ENCODE data around the gene SLC19A1.

SLC19A1 gene

DNA sequence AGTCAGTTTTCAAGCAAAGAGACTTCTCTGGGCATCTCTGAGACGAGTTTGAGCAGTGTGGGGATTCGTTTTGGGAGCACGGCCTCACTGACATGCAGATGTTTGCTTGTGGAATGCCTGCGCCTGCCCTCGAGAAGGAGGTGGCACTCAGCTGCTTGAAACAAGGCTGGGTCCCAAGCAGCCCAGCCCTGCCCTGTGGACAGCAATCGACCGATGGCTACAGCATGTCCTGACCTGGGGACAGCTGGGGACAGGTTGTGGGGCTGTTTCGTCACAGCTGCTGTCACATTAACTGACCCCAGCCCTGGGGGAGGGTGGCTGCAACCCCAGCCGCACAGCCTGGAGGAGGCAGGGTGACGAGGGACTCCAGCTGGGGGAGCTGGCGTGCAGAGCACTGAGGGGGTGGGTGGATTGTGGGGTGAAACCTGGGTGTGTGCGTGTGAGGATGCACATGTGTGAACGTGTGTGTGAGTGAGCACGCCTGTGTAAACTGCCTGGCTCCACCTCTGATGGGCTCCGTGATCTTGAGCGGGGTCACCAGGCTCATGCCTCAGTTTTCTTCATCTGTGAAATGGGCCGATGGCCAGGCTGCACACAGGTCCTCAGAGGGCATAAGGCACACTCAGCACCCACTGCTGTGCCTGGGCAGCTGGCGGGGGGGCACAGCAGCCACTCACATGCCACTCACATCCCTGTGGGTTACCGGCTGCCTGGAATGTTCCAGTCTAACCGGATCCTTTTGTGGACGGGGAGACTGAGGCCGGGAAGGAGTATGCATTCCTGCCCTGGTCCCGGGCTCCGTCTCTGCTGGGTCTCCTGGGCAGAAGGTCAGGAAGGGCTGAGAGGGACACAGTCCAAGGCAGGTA is 87.9 kb downstream of the SLC19A1 start:
- DNase-seq (ENCODE audit: low spot score) = no peak

DNA sequence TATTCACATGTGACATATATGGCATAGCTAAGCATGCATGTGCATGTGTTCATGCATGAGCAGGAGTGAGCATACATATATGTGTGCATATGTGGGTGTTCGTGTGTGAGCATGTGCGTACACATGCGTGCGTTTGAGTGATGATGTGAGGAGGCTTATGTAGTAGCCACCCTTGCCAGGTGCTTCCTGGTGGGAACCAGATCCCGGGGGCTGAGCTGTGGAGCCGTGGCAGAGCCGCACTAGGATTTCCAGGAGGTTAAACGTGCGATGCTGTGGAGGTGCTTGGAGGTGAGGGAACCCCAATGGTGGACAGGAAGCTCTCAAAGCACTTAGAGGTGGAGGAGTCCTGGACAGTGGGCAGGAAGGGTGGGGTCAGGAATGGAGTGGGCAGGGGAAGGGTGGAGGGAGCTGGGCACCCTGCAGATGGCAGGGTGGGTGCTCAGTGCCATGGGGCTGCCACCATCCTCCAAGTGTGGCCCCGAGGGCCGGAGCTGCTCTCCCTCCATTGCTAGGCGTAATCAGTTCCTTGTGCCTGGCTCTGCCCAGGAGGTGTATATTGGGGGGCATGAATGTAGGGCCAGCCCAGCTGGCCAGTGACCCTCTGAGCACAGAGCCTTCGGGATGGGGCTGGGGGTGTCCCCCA is 88.8 kb downstream of the SLC19A1 start:
- no peak for DNase-seq (ENCODE audit: low spot score)

GRCh38 chr21:45452696-45453307 is 89.4 kb downstream of the SLC19A1 start:
- DNase-seq (ENCODE audit: low spot score) = no peak

GRCh38 chr21:45451771-45452182 is 90.5 kb downstream of the SLC19A1 start:
- no peak for DNase-seq (ENCODE audit: low spot score)

DNA sequence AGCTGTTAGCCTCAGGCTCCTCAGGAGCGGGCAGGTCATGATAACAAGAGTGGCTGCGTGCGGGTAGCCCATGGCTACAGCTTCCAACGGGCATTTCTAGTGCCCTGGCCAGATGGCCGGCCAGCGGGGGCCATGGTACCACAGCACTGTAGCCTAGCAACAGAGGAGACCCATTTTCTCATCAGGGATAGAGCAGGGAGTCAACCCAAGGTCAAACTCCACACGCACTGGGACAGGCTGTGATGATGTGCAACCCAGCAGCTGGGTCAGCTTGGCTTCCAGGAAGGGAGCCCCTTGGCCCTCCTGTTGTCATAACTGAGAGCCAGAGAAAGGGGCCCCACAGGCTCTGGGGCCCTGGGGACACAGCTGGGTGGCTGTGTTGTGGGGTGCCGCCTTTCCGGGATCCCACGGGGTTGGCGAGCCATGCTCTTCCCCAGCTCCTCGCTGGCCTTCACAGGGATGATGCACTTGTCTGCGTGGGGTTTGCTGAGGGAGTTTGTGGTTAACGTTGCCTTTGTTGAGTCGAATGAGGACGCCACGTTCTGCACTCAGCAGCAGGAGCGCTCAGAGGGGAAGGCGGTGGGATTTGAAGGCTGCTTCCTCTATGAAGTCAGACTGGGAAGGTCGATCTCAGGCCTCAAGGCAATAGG is 91.0 kb downstream of the SLC19A1 start:
- no peak for DNase-seq (ENCODE audit: low spot score)

DNA sequence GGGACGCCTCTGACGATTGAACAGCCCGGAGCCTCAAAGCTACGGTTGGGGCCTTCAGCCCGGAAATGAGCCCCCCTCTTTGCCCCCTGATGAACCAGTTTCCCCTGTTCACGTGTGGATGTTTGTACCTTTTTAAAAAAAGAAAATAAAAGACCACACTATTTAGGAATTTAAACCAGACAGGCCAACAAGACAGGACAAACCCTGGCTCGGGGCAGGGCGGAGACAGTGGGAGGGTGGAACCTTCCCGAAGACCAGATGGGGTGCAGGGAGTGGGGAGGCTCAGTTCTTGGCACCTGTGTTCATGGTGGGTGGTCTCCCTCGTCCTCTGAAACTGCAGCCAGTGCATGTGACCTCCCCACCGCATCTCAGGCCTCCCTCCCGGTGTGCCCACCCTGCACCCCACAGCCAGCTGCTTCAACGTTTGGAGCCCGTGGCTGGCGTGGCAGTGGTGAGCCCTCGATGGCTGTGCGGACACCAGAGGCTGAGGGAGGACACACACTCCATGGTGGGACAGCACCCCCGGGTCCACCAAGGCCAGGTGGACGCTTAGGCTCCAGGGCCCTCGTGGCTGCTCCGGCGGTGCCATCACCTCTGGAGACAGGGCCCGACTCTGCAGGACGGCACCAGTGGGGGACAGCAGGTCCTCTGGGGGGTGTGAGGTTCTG is 91.7 kb downstream of the SLC19A1 start:
- DNase-seq (ENCODE audit: low spot score) = no peak

DNA sequence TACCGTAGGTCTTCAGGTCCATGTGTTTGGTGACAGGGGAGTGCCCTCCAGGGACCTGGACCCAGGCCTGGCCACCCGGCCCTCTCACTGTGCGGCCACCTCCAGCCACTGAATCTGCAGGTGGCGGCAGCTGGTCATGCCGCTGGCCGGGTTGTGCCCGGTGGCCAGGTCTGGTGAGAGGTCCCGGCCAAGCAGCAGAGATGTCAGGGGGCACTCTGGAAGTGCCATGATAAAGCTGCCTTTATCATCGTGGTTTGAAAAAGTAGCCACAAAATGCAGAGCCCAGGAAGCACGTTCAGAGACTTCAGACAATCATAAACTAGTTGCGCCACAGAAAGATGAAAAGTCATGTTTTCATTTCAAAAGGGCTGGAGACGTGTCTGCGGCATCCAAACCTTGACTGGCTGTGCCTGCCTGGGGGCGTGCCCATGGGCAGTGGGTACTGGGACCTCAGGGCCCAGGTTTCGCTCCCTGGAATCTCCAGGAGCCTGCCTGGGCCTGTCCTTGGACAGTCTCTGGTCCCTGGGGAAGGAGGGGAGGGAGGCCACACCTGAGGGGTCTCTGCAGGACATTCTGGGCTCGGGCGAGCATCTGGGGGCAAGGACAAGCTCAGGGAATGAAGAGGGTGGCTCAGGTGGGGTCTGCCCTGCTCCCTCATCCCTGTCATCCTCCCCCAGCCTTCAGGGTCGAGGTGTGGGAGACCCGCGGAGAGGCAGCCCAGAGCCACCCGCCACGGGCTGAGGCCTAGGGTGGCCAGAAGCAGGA is 92.4 kb downstream of the SLC19A1 start:
- DNase-seq (ENCODE audit: low spot score) = no peak

DNA sequence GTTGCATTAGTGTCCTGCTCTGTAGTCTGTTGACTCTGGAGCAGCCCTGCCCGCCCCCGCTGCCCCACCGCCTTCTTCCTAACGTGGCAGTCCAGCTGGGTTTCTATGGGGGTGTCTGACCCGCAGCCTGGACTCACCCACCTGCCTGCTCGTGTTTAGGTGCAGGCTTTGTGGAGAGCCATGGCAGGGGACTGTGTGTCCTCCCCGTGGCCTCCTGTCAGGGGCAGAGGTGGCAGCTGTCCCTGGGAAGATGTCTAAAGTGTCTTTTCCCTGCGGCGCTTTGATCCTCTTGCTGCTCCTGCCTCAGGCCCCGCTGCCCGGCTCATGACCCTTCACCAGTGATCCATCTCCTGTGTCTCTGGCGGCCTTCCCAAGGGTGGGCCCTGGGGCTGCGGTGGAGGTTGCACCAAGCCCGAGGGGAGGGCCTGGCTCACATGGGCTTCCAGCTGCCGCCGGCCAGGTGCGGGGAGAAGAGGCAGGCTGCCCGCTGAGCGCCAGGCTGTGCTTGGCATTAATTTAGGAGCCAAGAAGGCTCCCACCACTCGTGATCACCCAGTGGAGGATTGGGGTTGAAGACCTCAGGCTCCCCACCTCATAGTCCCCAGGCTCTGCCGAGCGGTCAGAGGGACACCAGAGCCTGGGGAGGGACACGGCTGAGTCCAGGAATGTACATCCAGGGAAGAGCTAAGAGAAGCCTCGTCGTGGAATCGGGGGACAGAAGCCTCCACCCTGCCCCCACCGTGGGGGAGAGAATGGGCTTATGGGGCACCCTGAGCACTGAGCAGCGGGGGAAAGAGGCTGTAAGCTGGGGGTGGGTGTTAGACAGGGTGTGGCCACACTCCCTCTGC is 93.2 kb downstream of the SLC19A1 start:
- DNase-seq (ENCODE audit: low spot score) = no peak

DNA sequence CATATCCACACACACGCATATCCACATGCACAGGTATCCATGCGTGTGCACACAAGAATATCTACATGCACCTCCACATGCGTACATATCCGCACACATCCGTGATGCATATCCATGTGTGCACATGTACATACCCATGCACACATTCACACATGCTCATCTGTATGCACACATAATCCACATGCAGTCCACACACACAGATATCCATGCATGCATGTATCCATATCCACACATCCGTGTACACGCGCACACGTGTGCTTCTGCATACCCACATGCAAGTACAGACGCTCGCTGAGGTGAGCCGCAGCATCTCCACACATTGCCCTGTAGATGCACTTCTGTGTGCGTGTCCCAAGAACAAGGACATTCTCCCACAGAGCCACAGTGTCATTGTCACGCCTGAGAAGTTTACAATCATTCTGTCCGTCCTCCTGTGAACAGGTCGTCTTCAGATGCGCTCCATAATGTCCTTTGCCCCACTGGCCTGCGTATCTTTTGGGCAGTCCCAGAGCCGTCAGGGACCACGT is 93.9 kb downstream of the SLC19A1 start:
- no peak for DNase-seq (ENCODE audit: low spot score)
